ENCODE results near the gene SSNA1. TPM values are rescaled to one million over a fixed set of nuclear protein-coding genes. Genes with fewer than 3 reads are reported as not detected.

Gene SSNA1
- total RNA-seq, 2 donors from 2014 or later: 40.6 to 67.1 TPM

DNA sequence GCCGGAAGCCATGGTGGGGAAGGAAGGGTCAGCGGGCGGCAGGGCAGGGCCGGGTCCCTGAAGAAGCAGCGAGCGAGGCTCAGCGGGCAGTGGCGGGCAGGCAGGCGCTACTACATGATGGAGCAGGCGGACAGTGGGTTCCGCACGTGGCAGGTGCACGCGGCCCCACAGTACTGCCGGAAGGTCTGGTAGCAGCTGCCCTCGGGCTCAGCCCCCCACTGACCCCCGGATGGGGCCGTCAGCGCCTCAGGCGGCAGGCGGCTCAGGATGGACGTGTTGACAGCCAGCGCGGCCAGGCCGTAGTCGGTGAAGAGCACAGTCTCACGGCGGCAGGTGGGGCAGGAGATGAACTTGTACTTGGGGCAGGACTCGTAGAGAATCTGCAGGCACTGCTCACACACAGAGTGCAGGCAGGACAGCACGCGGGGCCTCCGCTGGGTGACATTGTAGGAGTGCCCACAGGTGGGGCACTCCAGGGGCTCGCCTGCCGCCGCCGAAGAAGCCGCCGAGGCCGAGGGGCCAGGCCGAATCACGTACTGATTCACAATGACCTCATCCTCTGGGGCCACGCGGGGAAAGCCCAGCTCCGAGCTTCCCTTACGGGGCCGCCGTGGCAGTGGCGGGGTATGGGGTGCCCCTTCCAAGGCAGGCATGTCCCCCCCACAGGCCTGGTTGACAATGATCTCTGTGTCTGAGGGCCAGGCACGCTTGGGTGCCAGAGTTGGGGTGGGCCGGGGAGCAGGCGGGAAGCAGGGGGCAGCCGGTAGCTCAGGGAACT, 32.0 kb downstream of the SSNA1 start:
- H3K27ac ChIP-seq: no peak overlapping the region
- H3K9me3 ChIP-seq: no peaks in the 10 kb centered on the region
- peaks cover 7 to 19% of the 10 kb centered on the region in 2 donors for H3K4me1 ChIP-seq (ENCODE audit: control insufficient read depth in 1 of 2, low read depth in 2 of 2)
- H3K4me3 ChIP-seq: no peak overlapping the region
- TF ChIP-seq, protein P1, sequence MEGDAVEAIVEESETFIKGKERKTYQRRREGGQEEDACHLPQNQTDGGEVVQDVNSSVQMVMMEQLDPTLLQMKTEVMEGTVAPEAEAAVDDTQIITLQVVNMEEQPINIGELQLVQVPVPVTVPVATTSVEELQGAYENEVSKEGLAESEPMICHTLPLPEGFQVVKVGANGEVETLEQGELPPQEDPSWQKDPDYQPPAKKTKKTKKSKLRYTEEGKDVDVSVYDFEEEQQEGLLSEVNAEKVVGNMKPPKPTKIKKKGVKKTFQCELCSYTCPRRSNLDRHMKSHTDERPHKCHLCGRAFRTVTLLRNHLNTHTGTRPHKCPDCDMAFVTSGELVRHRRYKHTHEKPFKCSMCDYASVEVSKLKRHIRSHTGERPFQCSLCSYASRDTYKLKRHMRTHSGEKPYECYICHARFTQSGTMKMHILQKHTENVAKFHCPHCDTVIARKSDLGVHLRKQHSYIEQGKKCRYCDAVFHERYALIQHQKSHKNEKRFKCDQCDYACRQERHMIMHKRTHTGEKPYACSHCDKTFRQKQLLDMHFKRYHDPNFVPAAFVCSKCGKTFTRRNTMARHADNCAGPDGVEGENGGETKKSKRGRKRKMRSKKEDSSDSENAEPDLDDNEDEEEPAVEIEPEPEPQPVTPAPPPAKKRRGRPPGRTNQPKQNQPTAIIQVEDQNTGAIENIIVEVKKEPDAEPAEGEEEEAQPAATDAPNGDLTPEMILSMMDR (IDR thresholded peaks at IDR 0.05): no peak
- DNase-seq (ENCODE audit: low spot score) (no peak), ATAC-seq (ENCODE audit: insufficient number of reproducible peaks, low FRiP score, low read depth) (no peak)
- no peaks in the 10 kb centered on the region for H3K36me3 ChIP-seq
- no peaks in the 10 kb centered on the region for H3K27me3 ChIP-seq (replicated peaks; ENCODE audit: insufficient read depth)

DNA sequence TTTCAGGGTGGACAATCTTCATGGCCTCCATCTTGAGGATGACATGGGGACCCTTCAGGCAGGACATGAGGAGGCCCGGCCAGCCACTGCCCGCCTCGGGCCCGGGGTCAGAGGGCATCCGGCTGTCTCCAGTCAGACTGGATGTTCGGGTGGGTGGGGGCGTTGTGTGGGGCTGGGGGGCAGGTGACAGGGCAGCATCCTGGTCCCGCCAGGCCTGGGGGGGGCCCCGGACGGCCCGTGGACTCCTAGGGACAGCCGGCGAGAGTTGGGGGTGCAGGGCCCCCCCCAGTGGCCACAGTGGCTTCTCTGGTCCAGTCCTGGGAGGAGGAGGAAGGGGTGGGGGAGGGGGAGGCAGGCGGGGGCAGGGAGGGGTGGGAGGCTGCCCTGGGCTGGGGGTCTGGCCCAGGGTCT, 32.6 kb downstream of the SSNA1 start:
- H3K4me3 ChIP-seq: no peak overlapping the region
- H3K4me1 ChIP-seq (ENCODE audit: control insufficient read depth in 1 of 2, low read depth in 2 of 2): peaks cover 7 to 19% of the 10 kb centered on the region in 2 donors
- ATAC-seq (ENCODE audit: insufficient number of reproducible peaks, low FRiP score, low read depth): no peak
- no peak for DNase-seq (ENCODE audit: low spot score)
- no peaks in the 10 kb centered on the region for H3K36me3 ChIP-seq
- H3K27me3 ChIP-seq (replicated peaks; ENCODE audit: insufficient read depth): no peaks in the 10 kb centered on the region
- TF ChIP-seq, protein P1 (IDR thresholded peaks at IDR 0.05): no peak
- H3K9me3 ChIP-seq: no peaks in the 10 kb centered on the region
- H3K27ac ChIP-seq: no peak overlapping the region

DNA sequence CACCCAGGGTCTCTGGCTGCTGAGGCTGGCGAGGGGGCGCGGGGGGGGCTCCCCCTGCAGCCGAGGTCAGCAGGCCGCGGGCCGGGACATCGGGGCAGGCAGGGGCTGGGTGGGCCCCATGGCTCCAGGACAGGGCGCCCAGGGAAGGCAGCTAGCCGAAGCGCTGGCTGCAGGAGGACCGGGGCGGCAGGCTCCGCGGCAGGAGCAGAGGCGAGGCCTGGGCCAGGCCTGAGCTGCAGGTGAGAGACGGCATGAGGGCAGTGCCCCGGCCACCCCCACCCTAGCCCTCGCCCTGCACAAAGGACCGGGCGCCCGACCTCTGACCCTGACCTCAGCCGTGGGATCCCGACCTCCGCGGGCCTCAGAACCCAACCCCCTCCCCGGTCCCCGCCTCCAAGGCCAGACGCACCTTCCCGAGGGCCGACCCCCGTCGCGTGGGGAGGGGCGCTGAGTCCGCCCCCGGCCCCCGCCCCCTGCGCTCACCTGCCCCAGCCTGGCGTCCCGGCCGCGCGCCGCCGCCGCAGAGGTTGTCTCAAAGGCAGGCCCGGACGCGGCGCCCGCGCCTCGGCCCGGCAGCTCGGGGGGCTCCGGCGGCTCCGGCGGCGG, 33.1 kb downstream of the SSNA1 start:
- TF ChIP-seq, protein P1 (IDR thresholded peaks at IDR 0.05): no peak

DNA sequence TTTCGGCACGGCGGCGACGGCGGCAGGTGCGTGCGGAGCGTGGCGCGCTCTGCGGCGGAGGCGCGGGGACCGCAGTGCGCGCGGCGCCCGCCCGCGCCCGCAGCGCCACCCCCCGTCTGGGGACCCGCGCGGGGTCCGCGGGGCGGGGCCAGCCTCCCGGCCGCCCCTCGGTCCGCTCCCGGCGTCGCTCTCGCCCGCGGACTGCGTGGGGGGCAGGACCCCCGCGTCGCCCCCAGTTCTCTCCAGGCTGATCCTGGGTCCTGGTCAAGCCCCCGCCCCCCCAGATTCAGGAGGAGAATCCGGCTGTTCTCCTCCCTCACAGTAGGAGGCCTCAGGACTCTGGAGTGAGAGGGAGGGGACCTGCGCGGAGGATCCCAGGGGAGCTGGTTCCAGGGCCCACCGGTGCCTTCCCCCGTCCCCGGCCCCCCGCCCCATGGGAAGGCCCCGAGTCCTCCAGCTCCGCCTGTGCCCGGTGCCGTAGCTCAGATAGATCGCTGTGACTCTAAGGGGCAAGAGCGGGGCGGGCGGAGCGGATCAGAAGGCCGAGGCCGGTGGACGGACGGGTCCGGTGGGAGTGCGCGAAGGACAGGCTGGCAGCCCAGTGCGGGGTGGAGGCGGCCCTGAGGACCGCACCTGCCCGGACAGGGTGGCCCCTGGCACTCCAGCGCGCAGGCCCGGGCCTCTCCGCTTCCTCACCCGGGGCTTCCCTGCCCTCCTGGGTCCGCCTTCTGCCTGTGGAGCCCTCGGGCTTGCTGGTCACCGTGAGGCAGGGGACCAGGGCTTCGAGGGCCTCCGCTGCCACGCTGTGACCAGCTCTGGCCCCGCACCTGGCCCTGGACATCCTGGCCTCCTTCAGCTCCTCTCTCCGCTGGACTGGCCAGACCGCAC, 34.0 kb downstream of the SSNA1 start, which contains the start of gene RNF208:
RNF208 (minus strand) TSS at position 51 of the 888 bp plus-strand sequence. CDS start 1,028 bp downstream, outside the sequence.
- H3K36me3 ChIP-seq: no peaks in the 10 kb centered on the region
- no peaks in the 10 kb centered on the region for H3K27me3 ChIP-seq (replicated peaks; ENCODE audit: insufficient read depth)
- peak within 1 kb of the TSS; percentile 83 for H3K4me3 ChIP-seq
- no peak for ATAC-seq (ENCODE audit: insufficient number of reproducible peaks, low FRiP score, low read depth)
- DNase-seq (ENCODE audit: low spot score): no peak
- TF ChIP-seq, protein P1 (IDR thresholded peaks at IDR 0.05): no peak
- peaks cover 7 to 19% of the 10 kb centered on the region in 2 donors for H3K4me1 ChIP-seq (ENCODE audit: control insufficient read depth in 1 of 2, low read depth in 2 of 2)
- H3K27ac ChIP-seq: peak within 1 kb of the TSS; percentile 89 to 96
- no peaks in the 10 kb centered on the region for H3K9me3 ChIP-seq

More for the DNA sequence above, 33.1 kb downstream of the SSNA1 start:
- ATAC-seq (ENCODE audit: insufficient number of reproducible peaks, low FRiP score, low read depth): no peak
- Histone ChIP-seq H3K4me1 (ENCODE audit: control insufficient read depth in 1 of 2, low read depth in 2 of 2) (peaks cover 7 to 19% of the 10 kb centered on the region in 2 donors), H3K4me3 (peak overlapping the region; percentile 63), H3K27me3 (replicated peaks; ENCODE audit: insufficient read depth) (no peaks in the 10 kb centered on the region), H3K27ac (no peak overlapping the region), H3K9me3 (no peaks in the 10 kb centered on the region), H3K36me3 (no peaks in the 10 kb centered on the region)
- DNase-seq (ENCODE audit: low spot score): no peak

Data from thoracic aorta (tissue), 2 donors.